UCSD-AML1 (cell line): ENCODE results near the gene TRABD2B.

Source experiments
- DNase-seq: peaks from one replicate; lab custom pipeline; 2025; ENCODE audit not compliant: unreplicated experiment; lab: John Stamatoyannopoulos, UW

TRABD2B gene

DNA sequence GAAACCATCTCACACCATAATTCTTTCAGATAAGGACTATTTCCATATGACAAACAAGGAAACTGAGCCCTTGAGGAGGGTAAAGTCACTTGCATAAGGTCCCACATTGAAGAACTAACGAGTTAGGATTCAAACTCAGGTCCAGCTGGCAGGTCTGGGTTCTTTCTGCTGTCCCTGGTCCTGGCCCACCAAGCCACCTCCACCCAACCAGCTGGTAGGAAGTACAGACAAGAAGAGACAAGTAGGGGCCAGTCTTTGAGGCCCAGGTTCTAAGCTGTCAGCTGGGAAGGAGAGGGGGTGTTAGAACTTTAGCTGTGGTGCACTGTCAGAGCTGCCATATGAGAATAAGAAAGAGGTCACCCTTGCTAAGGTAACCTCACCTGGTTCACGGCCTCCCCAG, 188.6 kb downstream of the TRABD2B start:
- DNase-seq: no peak

- no peak for DNase-seq
Observed at GRCh38 chr1:47805921-47806361, 191.2 kb downstream of the TRABD2B start.

GRCh38 chr1:47805018-47805417, 192.2 kb downstream of the TRABD2B start:
- no peak for DNase-seq

- DNase-seq: no peak
Observed at GRCh38 chr1:47803815-47804501, 193.2 kb downstream of the TRABD2B start.

- no peak for DNase-seq
Observed at GRCh38 chr1:47797575-47797974, 199.6 kb downstream of the TRABD2B start.

GRCh38 chr1:47796626-47797025, 200.6 kb downstream of the TRABD2B start:
- DNase-seq: no peak

DNA sequence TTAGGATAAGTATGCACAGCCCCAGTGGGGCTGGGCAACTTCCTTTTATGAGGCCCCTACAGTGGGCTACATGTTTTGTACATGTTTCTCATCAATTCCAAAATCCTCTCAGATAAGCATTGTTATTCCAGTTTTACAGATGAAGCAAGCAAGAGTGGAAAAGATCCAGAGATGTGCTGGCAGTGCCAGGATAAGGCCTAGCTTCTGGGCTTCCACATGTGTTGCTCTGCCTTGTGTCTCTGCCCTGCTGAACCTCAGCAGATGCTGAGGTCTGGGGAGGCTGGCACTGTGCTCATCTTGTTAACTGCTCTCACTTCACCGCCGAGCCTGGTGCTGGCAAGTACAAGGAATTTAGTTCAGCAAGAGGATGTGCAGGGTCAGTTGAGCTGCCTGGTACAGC, 202.1 kb downstream of the TRABD2B start:
- no peak for DNase-seq

DNA sequence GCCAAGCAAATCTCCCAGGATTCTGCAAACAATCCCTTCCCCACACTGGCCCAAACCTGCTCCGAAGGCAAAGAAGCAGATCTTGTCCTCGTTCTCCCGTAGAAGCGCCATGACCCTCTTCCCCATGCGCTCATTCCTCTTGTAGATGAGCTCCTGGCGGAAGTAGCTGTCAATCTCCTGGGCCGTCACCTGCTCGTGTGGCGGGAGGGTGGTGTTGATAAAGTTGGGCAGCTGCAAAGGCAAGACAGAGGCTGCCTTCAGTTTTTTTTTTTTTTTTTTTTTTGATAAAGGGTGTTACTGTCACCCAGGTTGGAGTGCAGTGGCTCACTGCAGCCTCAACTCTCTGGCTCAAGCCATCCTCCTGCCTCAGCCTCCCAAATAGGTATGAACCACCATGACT, 202.7 kb downstream of the TRABD2B start:
- DNase-seq: no peak

DNA sequence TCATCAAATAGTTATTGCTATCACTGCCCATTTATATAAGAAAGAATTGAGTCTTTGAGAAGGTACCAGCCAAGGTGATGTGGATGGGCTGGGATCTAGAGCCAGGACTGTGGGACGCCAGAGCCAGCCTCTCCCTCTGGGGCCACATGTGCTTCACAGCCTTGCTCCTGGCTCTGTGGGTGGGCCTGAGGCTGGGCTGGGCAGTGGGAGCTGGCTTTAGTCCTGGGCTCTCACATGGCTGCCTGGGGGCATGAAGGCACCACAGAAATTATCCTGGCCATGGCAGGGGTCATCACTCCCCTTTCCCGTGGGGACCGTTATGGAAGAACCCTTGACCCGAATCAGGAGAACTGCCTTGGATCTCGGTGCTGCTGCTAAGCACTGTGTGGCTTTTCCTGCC, 203.1 kb downstream of the TRABD2B start:
- DNase-seq: no peak

- no peak for DNase-seq
Observed at GRCh38 chr1:47793563-47793962, 203.6 kb downstream of the TRABD2B start.

DNA sequence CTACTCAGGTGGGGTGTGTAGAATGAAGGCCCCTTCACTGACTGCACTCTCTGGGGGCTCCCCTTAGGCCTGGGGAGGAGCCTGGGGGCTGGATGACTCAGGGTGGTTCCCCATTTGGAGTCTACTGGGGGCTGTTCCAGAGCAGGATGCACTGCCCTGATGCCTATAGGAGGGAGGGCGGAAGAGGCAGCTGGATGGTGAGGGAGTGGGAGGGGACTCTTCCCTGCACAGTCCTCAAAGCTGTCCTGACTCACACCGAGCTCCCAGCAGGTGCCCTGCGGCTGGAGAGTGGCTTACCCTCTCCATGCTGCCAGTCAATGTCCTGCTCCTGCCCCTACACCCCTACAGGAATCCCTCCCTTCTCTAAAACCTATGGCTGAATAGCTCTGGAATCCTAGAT, 204.4 kb downstream of the TRABD2B start:
- no peak for DNase-seq

GRCh38 chr1:47791879-47792608, 205.1 kb downstream of the TRABD2B start:
- no peak for DNase-seq

- DNase-seq: no peak
Observed at GRCh38 chr1:47788761-47789160, 208.4 kb downstream of the TRABD2B start.

DNA sequence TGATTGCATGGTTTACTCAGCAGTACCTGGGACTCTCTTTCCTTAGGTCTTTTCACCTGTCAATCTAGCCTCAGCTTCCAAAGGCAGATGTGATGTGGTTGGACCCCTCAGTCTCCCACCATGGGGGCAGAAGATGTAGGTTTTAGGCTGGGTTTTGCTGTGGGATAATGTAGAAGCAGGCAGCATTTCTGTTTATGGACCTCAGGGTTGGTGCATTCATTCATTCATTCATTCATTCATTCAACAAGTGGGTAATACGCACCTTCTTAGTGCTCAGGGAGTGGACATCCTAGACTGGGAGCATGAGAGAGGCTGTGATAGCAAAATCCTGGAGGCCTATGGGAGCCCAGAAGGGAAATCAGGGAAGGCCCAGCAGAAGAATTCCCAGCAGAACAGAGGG, 209.6 kb downstream of the TRABD2B start:
- DNase-seq: no peak

DNA sequence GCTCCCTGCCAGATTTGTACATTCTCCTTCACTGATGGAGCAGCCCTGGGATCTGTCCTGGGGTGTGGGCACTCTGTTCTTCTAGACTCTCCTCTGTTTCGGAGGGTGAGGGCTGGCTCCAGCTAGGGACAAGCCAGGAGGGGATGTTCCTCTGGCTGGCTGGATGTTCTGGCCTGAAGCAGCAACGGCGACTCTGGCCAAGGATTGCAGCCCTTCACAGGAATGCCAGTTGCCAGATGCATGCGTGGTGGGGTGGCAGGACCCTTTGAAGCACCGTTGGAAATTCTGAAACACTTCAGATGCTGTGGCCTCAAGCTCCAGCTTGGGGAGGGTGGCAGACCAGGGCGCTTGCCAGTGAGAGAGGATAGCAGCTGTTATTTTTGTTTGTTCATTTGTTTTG, 210.9 kb downstream of the TRABD2B start:
- no peak for DNase-seq

DNA sequence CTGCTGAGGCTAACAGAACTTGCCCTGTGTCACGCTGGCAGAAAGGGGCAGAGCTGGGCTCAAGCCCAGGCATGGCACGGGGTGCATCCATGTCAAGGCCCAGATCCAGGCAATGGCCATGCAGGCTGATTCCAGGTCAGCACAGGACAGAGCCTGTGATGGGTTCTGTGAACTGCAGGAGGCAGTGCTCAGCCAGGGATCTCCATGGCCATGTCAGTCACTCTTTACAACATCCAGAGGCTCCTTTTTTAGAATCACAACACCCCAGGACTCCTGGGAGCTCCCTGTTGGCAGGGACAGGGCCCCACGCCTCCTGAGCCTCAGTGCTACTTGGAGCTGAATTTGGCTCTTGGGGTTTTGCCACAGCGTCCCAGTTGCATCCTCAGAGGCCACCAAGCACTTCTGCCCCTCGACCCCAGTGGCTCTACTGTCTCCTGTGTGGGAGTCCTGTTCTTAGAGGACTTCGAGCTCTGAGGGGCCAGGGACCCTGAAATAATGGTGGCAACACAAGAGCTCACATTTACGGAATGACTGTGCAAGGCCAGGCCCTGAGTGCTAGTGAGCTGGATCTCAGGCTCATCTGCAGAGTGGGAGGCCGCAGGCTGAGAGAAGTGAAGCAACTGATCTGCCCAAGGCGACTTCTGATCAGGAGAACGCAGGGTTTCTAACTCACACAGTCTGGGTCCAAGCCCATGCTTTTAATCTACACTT, 211.5 kb downstream of the TRABD2B start:
- no peak for DNase-seq

GRCh38 chr1:47785118-47785517, 212.1 kb downstream of the TRABD2B start:
- DNase-seq: no peak

- no peak for DNase-seq
Observed at GRCh38 chr1:47784497-47784822, 212.7 kb downstream of the TRABD2B start.

GRCh38 chr1:47783638-47784496, 213.3 kb downstream of the TRABD2B start:
- DNase-seq: no peak

- no peak for DNase-seq
Observed at GRCh38 chr1:47782414-47783166, 214.6 kb downstream of the TRABD2B start.
